HEK293T (cell line): ENCODE results near the gene C17orf113.

Source experiments
- CTCF ChIA-PET: fragments of 350-600 bp; formaldehyde crosslinking; extraction: SDS; loops from one replicate; lab custom pipeline; 2021; ENCODE audit warnings: antibody characterized with exemption, inconsistent platforms; lab: Yijun Ruan, JAX
- POLR2A ChIA-PET: fragments of 350-600 bp; formaldehyde crosslinking; extraction: SDS; loops from one replicate; lab custom pipeline; 2020; ENCODE audit warnings: antibody characterized with exemption, inconsistent platforms; lab: Yijun Ruan, JAX
- DNase-seq: peaks from one replicate; pipeline ENCODE4 v3.0.0; 2012; ENCODE audit warnings: mixed read lengths; ENCODE audit errors: extremely low spot score
- ARNT ChIP-seq: fragments of 450-650 bp; IDR thresholded peaks from 2 replicates; pipeline ENCODE4 v1.6.1; 2017; ENCODE audit warnings: mild to moderate bottlenecking
- BHLHE40 ChIP-seq: fragments of 450-650 bp; IDR thresholded peaks from 2 replicates; pipeline ENCODE4 v1.6.1; 2016; ENCODE audit warnings: mild to moderate bottlenecking, moderate library complexity, borderline replicate concordance
- CTBP1 ChIP-seq: fragments of 450-650 bp; IDR thresholded peaks from 2 replicates; pipeline ENCODE4 v1.6.1; 2016; ENCODE audit warnings: borderline replicate concordance
- ELF4 ChIP-seq: fragments of 450-650 bp; IDR thresholded peaks from 2 replicates; pipeline ENCODE4 v1.6.1; 2017; ENCODE audit warnings: antibody characterized with exemption
- FOXA1 ChIP-seq: fragments of 450-650 bp; IDR thresholded peaks from 2 replicates; pipeline ENCODE4 v1.6.1; 2016; ENCODE audit warnings: mild to moderate bottlenecking
- FOXK2 ChIP-seq: fragments of 450-650 bp; IDR thresholded peaks from 2 replicates; pipeline ENCODE4 v1.6.1; 2016; ENCODE audit warnings: mild to moderate bottlenecking
- FOXM1 ChIP-seq: fragments of 450-650 bp; IDR thresholded peaks from 2 replicates; pipeline ENCODE4 v1.6.1; 2017; ENCODE audit warnings: mild to moderate bottlenecking, borderline replicate concordance
- HDGF ChIP-seq: fragments of 450-650 bp; IDR thresholded peaks from 2 replicates; pipeline ENCODE4 v1.6.1; 2017; ENCODE audit warnings: antibody characterized with exemption, borderline replicate concordance
- L3MBTL2 ChIP-seq: fragments of 450-650 bp; conservative IDR thresholded peaks from 2 replicates; pipeline ENCODE4 v1.6.1; 2016; ENCODE audit warnings: mild to moderate bottlenecking
- LEF1 ChIP-seq: fragments of 450-650 bp; IDR thresholded peaks from 2 replicates; pipeline ENCODE4 v1.6.1; 2017; ENCODE audit warnings: mild to moderate bottlenecking, borderline replicate concordance
- NFRKB ChIP-seq: fragments of 450-650 bp; IDR thresholded peaks from 2 replicates; pipeline ENCODE4 v1.6.1; 2016; ENCODE audit warnings: mild to moderate bottlenecking, moderate library complexity
- PKNOX1 ChIP-seq: fragments of 450-650 bp; IDR thresholded peaks from 2 replicates; pipeline ENCODE4 v1.6.1; 2016
- SP1 ChIP-seq: fragments of 450-650 bp; IDR thresholded peaks from 2 replicates; pipeline ENCODE4 v1.6.1; 2017
- SUZ12 ChIP-seq: fragments of 450-650 bp; IDR thresholded peaks from 2 replicates; pipeline ENCODE4 v1.6.1; 2016; ENCODE audit warnings: mild to moderate bottlenecking
- TARDBP ChIP-seq: fragments of 450-650 bp; IDR thresholded peaks from 2 replicates; pipeline ENCODE4 v1.6.1; 2016
- ZNF384 ChIP-seq: fragments of 450-650 bp; IDR thresholded peaks from 2 replicates; pipeline ENCODE4 v1.6.1; 2016

Gene C17orf113

DNA sequence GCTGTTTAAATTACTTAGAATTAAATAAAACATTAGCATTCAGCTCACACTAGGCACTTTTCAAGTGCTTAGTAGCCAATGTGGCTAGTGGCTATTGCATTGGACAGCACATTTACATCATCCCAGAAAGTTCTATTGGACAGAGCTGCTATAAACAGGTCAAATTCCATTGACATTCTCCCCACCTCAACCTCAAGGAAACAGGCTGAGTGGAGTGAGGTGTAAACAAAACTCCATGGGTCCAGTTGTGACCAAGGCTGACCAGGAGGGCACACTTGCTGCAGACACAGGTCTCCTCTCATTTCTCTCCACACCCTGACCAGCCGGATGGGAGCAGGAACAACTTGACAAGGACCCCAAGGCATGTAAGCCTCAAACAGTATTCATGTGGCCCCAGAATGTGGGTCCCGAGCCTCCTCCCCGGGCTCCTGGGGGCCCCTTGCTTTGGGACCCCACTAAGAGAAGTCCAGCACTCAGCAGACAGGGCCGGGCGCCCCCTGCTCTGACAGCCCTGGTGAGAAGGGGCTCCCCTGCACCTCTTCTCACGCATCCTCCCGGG lies 488 bp downstream of the C17orf113 start:
- POLR2A ChIA-PET: interaction anchor here (0.7 to 1.4 kb wide), 5 partner anchors 11 to 71 kb away, joined by 3 to 5 read pairs (median 4); partner anchors contain the start of genes DNAJC7 and NKIRAS2
- no peak for DNase-seq
- no peak for TF ChIP-seq SP1
- no peak for TF ChIP-seq BHLHE40
- no peak for TF ChIP-seq CTBP1
- no peak for TF ChIP-seq PKNOX1
- no peak; the same call in 1 of the 2 replicates for TF ChIP-seq L3MBTL2
- TF ChIP-seq TARDBP: no peak
- no peak for TF ChIP-seq ARNT
- no peak for TF ChIP-seq LEF1
- no peak for TF ChIP-seq ZNF384
- CTCF ChIA-PET: interaction anchor here (0.8 to 1.6 kb wide), 2 partner anchors 10 to 18 kb away, joined by 3 to 5 read pairs; no protein-coding TSS in a partner anchor

DNA sequence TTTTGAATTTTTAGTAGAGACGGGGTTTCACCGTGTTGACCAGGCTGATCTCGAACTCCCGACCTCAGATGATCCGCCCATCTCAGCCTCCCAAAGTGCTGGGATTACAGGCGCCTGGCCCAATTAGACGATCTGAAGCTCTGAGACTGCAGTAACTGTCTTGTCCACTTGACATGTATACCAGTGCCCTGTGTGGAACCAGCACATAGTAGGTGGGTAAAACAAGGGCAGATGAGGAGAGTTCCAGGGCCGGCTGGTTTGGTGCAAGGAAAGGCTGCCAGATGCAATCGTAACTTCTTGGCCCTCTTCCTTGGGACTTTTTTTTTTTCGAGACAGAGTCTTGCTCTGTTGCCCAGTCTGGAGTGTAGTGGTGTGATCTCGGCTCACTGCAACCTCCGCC lies 3.1 kb downstream of the C17orf113 start:
- TF ChIP-seq SP1 (no peak), FOXK2 (no peak), FOXA1 (no peak), CTBP1 (no peak), BHLHE40 (no peak), ZNF384 (no peak), ELF4 (no peak), TARDBP (no peak), NFRKB (no peak), LEF1 (no peak), ARNT (no peak), PKNOX1 (no peak), FOXM1 (no peak), L3MBTL2 (no peak), HDGF (no peak), SUZ12 (no peak)
- POLR2A ChIA-PET: no interaction called here
- no peak for DNase-seq
- CTCF ChIA-PET: no interaction called here

GRCh38 chr17:42045719-42046118 lies 4.7 kb downstream of the C17orf113 start:
- DNase-seq: no peak
- ChIA-PET CTCF (interaction anchor here (0.8 kb wide), 1 partner anchor 22 kb away, joined by 4 read pairs; no protein-coding TSS in a partner anchor), POLR2A (interaction anchor here (1.3 to 1.4 kb wide), 2 partner anchors 28 to 357 kb away, joined by 3 to 10 read pairs; partner anchors contain the start of genes DNAJC7 and EIF1)
- TF ChIP-seq BHLHE40 (no peak), ELF4 (no peak), CTBP1 (no peak), ARNT (no peak), FOXM1 (no peak), TARDBP (no peak), FOXK2 (no peak), NFRKB (no peak), HDGF (no peak), L3MBTL2 (no peak), PKNOX1 (no peak), FOXA1 (no peak), LEF1 (no peak), ZNF384 (no peak)

DNA sequence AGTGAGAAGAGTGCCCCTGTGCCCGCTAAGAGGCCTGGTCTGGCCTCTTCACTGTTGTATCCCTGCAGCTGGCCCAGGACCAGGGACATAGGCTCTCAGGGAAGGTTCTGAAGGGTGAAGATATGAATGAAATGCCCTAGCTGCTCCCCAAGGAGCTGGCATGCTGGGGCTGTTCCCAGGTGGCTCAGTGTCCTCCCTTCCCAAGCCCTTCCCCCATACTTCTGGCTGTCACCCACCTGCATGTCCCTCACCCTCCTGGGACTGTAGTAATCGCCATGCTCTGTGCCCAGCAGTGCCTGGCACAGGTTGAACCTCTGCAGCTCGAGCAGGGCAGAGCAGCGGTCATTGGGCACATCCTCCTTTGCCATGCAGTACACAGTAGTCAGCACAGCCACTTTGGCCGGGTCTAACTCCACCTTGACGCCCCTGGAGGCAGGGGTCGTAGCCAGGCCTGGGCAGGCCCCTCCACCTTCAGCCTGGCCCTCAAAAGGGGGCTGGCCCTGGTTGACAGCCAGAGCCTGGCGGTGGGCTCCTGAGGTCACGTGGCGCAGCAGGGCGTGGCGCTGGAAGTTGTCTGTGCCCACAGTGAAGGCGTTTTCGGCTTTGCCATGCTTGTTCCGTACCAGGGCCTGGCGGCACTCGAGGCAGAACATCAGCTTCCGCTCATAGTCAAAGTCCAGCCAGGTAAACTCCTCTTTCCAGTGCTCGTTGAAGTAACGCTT lies 7.6 kb downstream of the C17orf113 start:
- CTCF ChIA-PET: no interaction called here
- POLR2A ChIA-PET: no interaction called here
- DNase-seq: no peak
- TF ChIP-seq PKNOX1 (no peak), FOXK2 (no peak), L3MBTL2 (no peak), TARDBP (no peak), HDGF (no peak), ARNT (no peak), BHLHE40 (no peak), LEF1 (no peak), CTBP1 (no peak), ZNF384 (no peak), ELF4 (no peak), FOXA1 (no peak), FOXM1 (no peak), SUZ12 (no peak), NFRKB (no peak), SP1 (no peak)

- no peak for DNase-seq
- CTCF ChIA-PET: interaction anchor here (0.6 to 1.8 kb wide), 4 partner anchors 10 to 77 kb away, joined by 3 to 4 read pairs (median 3); no protein-coding TSS in a partner anchor
- POLR2A ChIA-PET: interaction anchor here (0.7 to 3.4 kb wide), 5 partner anchors 12 to 352 kb away, joined by 3 to 23 read pairs (median 4); partner anchors contain the start of genes CNP, DNAJC7 and NKIRAS2
- TF ChIP-seq CTBP1: no peak
- TF ChIP-seq ZNF384: no peak
- no peak for TF ChIP-seq PKNOX1
- TF ChIP-seq SP1: no peak
- TF ChIP-seq SUZ12: no peak
These were observed 8.8 kb downstream of the C17orf113 start for GRCh38 chr17:42041619-42042018.
